Activated T-helper 2 cell treated with anti-CD3 and anti-CD28 coated beads, Interferon-gamma antibody, Interleukin-2, Interleukin-4, amounts not matched to agents 10 μg/mL and 5 μg/mL and 100 μg/mL, durations not matched to agents 14 hours and 24 hours and 36 hours (primary cell): ENCODE results near the gene OR13C4. TPM values are rescaled to one million over a fixed set of nuclear protein-coding genes. Genes with fewer than 3 reads are reported as not detected.
"Not testable (repeated sequence)": the region's sequence is repeated elsewhere in the genome, so short reads cannot be mapped to it uniquely, and the experiment has no call there.

ENCODE experiments used
- DNase-seq: peaks from one replicate; pipeline ENCODE4 v3.0.0; 2021; ENCODE audit warnings: low spot score
- H3K27ac Mint-ChIP-seq: one replicate; pipeline ENCODE4 v1.8.0; 2021; ENCODE audit warnings: mixed read lengths
- H3K27me3 Mint-ChIP-seq: one replicate; pipeline ENCODE4 v1.8.0; 2021; ENCODE audit warnings: low read depth, mixed read lengths
- H3K36me3 Mint-ChIP-seq: one replicate; pipeline ENCODE4 v1.8.0; 2021; ENCODE audit warnings: low read depth, mixed read lengths
- H3K4me1 Mint-ChIP-seq: one replicate; pipeline ENCODE4 v1.8.0; 2021; ENCODE audit warnings: low read depth, mixed read lengths
- H3K4me3 Mint-ChIP-seq: one replicate; pipeline ENCODE4 v1.8.0; 2021; ENCODE audit warnings: low read depth, mild to moderate bottlenecking, moderate library complexity, mixed read lengths
- H3K9me3 Mint-ChIP-seq: one replicate; pipeline ENCODE4 v1.8.0; 2021; ENCODE audit warnings: mixed read lengths
- intact Hi-C: fragments of 100-400 bp; cut with micrococcal nuclease; formaldehyde crosslinking; loops from one replicate; pipeline ENCODE4 v1.15.1; 2023
- total RNA-seq: library from RNA; stranded (reverse); gene quantifications from 2 replicates; pipeline ENCODE4 v1.2.3, GENCODE V29; 2022

The OR13C4 gene
- total RNA-seq, result not detected in 2 replicates

- H3K27ac Mint-ChIP-seq, result no peak within 1 kb of the TSS
- H3K4me3 Mint-ChIP-seq, result no peak within 1 kb of the TSS
- no peaks in the 10 kb centered on the region for H3K36me3 Mint-ChIP-seq
- no peaks in the 10 kb centered on the region for H3K4me1 Mint-ChIP-seq
- no peaks in the 10 kb centered on the region for H3K27me3 Mint-ChIP-seq
- intact Hi-C loops, result no loop called here
- DNase-seq, result no peak
- no peaks in the 10 kb centered on the region for H3K9me3 Mint-ChIP-seq
These were observed at the start of gene OR13C4 for GRCh38 chr9:104527109-104527508. Gene OR13C4, minus strand, starts transcription at chr9:104527209. Its CDS starts 0 bp downstream, at chr9:104527209.

DNA sequence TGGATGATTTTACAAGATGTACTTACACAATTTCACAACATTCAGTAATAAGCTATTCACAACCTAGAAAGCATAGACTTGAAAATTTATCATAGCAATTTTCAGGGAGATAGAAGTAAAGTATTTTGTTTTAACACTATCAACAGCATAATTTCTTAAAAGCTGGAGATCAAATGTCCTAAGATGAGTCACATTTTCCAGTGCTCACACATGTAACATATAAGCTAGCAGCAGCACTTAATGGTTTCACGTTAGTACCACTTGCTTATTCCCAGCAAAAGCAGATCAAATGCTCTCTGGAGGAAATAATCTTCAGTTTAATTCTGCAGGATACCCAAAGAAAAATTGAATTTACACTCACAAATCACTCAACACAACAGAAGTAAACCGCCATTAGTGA is 48.4 kb upstream of the OR13C4 start:
- DNase-seq, result no peak
- intact Hi-C loops, result no loop called here
- Mint-ChIP-seq H3K4me1 (no peaks in the 10 kb centered on the region), H3K36me3 (no peaks in the 10 kb centered on the region), H3K4me3 (no peak overlapping the region), H3K9me3 (no peaks in the 10 kb centered on the region), H3K27ac (no peak overlapping the region), H3K27me3 (no peaks in the 10 kb centered on the region)

DNA sequence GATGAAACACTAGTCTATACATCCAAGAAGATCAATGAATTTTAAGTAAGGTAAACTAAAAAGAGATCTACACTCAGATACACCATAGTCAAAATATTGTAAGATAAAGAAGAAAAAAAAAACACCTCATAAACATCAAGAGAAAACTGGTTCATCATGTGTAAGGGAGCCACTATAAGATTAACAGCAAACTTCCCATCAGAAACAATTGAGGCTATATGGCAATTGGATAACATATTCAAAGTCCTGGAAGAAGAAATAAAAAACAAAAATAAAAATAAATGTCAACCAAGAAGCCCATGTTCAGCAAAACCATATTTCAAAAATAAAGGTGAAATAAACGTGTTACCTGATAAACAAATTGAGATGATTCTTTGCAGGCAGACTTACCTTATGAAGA is 45.6 kb upstream of the OR13C4 start:
- H3K27ac Mint-ChIP-seq, result no peak overlapping the region
- no peaks in the 10 kb centered on the region for H3K36me3 Mint-ChIP-seq
- H3K9me3 Mint-ChIP-seq, result no peaks in the 10 kb centered on the region
- H3K27me3 Mint-ChIP-seq, result no peaks in the 10 kb centered on the region
- intact Hi-C loops, result no loop called here
- no peak overlapping the region for H3K4me3 Mint-ChIP-seq
- DNase-seq, result no peak
- H3K4me1 Mint-ChIP-seq, result no peaks in the 10 kb centered on the region

DNA sequence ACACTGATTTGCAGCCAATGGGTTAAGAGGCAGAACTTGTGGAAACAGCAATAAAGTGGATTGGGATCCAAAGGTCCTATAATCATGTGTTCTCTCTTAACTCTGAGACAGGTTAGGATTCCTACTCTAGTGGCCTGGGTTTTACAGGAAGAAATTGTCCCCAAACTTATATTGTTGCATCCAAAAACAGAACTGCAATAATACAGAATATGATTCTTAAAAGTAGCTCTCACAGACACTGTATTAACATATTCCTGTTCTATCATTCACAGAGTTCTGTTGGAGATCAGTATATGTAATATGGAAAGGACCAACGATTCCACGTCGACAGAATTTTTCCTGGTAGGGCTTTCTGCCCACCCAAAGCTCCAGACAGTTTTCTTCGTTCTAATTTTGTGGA is 41.9 kb upstream of the OR13C4 start, which contains the start of gene OR13C8:
Gene OR13C8 (plus strand): TSS at position 301 of the 400 bp plus-strand sequence. CDS start 0 bp downstream, at position 301.
- H3K27ac Mint-ChIP-seq, result no peak within 1 kb of the TSS
- no peaks in the 10 kb centered on the region for H3K27me3 Mint-ChIP-seq
- H3K4me1 Mint-ChIP-seq, result no peaks in the 10 kb centered on the region
- intact Hi-C loops, result no loop called here
- DNase-seq, result no peak
- no peaks in the 10 kb centered on the region for H3K9me3 Mint-ChIP-seq
- no peaks in the 10 kb centered on the region for H3K36me3 Mint-ChIP-seq
- no peak within 1 kb of the TSS for H3K4me3 Mint-ChIP-seq

- no peak overlapping the region for H3K4me3 Mint-ChIP-seq
- intact Hi-C loops, result no loop called here
- no peak overlapping the region for H3K27ac Mint-ChIP-seq
- H3K27me3 Mint-ChIP-seq, result no peaks in the 10 kb centered on the region
- no peaks in the 10 kb centered on the region for H3K36me3 Mint-ChIP-seq
- DNase-seq, result no peak
- H3K9me3 Mint-ChIP-seq, result no peaks in the 10 kb centered on the region
- no peaks in the 10 kb centered on the region for H3K4me1 Mint-ChIP-seq
These were observed 37.3 kb upstream of the OR13C4 start for GRCh38 chr9:104564358-104564757.

- Mint-ChIP-seq H3K4me3 (no peak overlapping the region), H3K4me1 (no peaks in the 10 kb centered on the region), H3K27ac (no peak overlapping the region), H3K36me3 (no peaks in the 10 kb centered on the region), H3K27me3 (no peaks in the 10 kb centered on the region), H3K9me3 (peaks cover 4% of the 10 kb centered on the region)
- DNase-seq, result no peak
- intact Hi-C loops, result no loop called here
These were observed 30.0 kb upstream of the OR13C4 start for GRCh38 chr9:104556830-104557634.

DNA sequence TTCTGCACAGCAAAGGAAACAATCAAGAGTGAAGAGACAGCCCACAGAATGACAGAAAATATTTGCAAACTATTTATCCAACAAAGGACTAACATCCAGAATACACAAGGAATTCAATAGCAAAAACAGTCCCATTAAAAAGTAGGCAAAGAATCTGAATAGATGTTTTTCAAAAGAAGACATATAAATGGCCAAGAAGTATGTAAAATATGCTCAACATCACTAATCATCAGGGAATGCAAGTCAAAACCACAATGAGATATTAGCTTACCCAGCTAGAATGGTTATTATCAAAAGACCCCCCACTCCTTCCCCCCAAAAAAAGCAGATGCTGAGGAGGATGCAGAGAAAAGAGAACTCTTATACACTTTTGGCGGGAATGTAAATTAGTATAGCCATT is 28.5 kb upstream of the OR13C4 start:
- Mint-ChIP-seq H3K27me3 (no peaks in the 10 kb centered on the region), H3K4me1 (no peaks in the 10 kb centered on the region), H3K9me3 (peaks cover 4% of the 10 kb centered on the region), H3K36me3 (no peaks in the 10 kb centered on the region), H3K27ac (no peak overlapping the region), H3K4me3 (no peak overlapping the region)
- intact Hi-C loops, result no loop called here
- DNase-seq, result no peak

DNA sequence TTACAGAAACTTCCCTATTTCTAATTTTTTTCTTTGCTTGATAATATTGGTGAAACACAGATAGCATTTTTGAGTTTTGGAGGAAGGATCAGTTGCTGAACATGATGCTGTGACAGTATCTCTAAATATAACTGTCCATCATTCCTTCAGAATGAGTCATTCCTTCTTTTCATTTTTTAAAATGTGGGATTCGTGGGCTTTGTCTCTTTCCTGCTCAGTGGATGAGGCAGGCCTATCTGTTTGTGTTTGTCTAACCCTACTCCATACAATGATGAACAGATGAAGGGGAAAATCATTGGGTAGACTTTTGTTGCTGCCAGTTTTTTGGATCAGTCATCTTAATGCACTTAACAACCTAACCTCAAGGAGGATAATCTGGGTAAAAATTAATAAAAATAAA is 26.3 kb upstream of the OR13C4 start:
- DNase-seq, result no peak
- Mint-ChIP-seq H3K36me3 (no peaks in the 10 kb centered on the region), H3K27me3 (no peaks in the 10 kb centered on the region), H3K9me3 (no peaks in the 10 kb centered on the region), H3K27ac (no peak overlapping the region), H3K4me3 (no peak overlapping the region), H3K4me1 (no peaks in the 10 kb centered on the region)
- intact Hi-C loops, result no loop called here

DNA sequence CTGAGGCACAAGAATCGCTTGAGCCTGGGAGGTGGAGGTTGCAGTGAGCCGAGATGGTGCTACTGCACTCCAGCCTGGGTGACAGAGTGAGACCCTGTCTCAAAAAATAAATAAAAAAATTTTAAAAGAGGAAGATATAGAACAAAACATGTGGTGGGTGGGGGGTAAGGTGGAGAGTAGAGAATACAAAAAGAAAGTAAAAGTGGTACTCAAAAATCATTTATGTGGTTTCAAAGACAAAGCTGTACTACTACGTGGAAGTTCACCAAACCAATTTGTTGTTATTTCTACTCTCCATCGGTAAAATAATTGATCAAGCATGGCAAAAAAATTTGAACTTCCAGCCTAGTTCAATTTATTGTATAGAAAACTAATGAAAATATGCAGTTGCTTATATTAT is 17.6 kb upstream of the OR13C4 start:
- Mint-ChIP-seq H3K4me1 (no peaks in the 10 kb centered on the region), H3K4me3 (no peak overlapping the region), H3K27ac (no peak overlapping the region), H3K36me3 (no peaks in the 10 kb centered on the region), H3K27me3 (no peaks in the 10 kb centered on the region), H3K9me3 (no peaks in the 10 kb centered on the region)
- intact Hi-C loops, result no loop called here
- no peak for DNase-seq

DNA sequence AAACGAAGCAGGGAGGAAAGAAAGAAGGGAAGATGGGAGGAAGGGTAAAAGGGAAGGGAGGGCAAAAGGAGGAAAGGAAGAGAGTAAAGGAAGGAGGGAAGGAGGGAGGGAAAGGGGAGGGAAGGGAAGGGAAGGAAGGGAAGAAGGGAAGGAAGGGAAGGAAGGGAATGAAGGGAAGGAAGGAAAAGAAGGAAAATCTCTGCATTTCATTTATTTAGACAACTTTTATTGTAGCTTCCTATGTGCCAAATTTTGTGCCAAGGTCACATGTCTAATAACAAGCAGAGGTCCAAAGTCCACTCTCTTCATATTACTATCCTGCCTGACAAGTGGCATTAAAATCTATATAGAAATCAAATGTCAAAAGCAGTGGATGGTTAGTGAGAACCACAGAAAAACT is 12.3 kb upstream of the OR13C4 start:
- H3K36me3 Mint-ChIP-seq, result no peaks in the 10 kb centered on the region
- H3K9me3 Mint-ChIP-seq, result no peaks in the 10 kb centered on the region
- no peaks in the 10 kb centered on the region for H3K27me3 Mint-ChIP-seq
- no peak overlapping the region for H3K27ac Mint-ChIP-seq
- no peaks in the 10 kb centered on the region for H3K4me1 Mint-ChIP-seq
- DNase-seq, result no peak
- intact Hi-C loops, result no loop called here
- no peak overlapping the region for H3K4me3 Mint-ChIP-seq

GRCh38 chr9:104536756-104537155 is 9.7 kb upstream of the OR13C4 start, which contains the start of gene OR13C3:
Gene OR13C3, minus strand, starts transcription at chr9:104536856. Its CDS starts 133 bp downstream, at chr9:104536723.
- no peak within 1 kb of the TSS for H3K4me3 Mint-ChIP-seq
- intact Hi-C loops, result no loop called here
- H3K27me3 Mint-ChIP-seq, result no peaks in the 10 kb centered on the region
- no peak within 1 kb of the TSS for H3K27ac Mint-ChIP-seq
- no peaks in the 10 kb centered on the region for H3K9me3 Mint-ChIP-seq
- H3K4me1 Mint-ChIP-seq, result no peaks in the 10 kb centered on the region
- DNase-seq, result no peak
- H3K36me3 Mint-ChIP-seq, result no peaks in the 10 kb centered on the region

GRCh38 chr9:104520241-104520640 is 6.8 kb downstream of the OR13C4 start:
- H3K27me3 Mint-ChIP-seq, H3K27ac Mint-ChIP-seq, H3K4me3 Mint-ChIP-seq, intact Hi-C loops, H3K36me3 Mint-ChIP-seq, H3K9me3 Mint-ChIP-seq, H3K4me1 Mint-ChIP-seq, DNase-seq: not testable (repeated sequence)

- Mint-ChIP-seq H3K27me3 (no peaks in the 10 kb centered on the region), H3K36me3 (no peaks in the 10 kb centered on the region), H3K9me3 (no peaks in the 10 kb centered on the region), H3K4me1 (no peaks in the 10 kb centered on the region), H3K4me3 (no peak overlapping the region), H3K27ac (no peak overlapping the region)
- no peak for DNase-seq
- intact Hi-C loops, result no loop called here
These were observed 12.1 kb downstream of the OR13C4 start for GRCh38 chr9:104514901-104515300.
